ELF-1 (cell line): ENCODE measurements around the gene KLHL14.
"Not testable (repeated sequence)": the region's sequence is repeated elsewhere in the genome, so short reads cannot be mapped to it uniquely, and the experiment has no call there.

Source experiments
- DNase-seq: peaks from one replicate; pipeline ENCODE4 v3.0.0-alpha.2; 2016; ENCODE audit warnings: low read depth, low spot score

Gene KLHL14

DNA sequence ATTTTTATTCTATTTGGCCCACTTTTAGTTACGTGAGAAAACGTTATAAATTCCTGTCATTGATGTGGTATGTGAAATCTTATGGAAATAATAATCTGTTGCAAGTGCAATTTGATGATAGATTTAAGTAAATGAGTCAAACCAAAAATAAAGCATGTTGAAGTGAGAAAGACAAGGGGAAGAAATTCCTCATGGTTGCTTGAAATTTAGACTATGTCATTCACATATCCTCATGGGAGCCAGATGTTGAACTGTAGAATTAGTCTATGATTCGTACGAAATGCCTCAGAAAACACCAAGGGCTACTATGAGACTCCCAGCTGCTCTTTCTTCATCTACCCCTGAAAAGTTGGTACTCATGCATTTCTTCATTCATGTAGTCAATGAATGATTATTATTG lies 55.7 kb downstream of the KLHL14 start:
- DNase-seq = no peak

DNA sequence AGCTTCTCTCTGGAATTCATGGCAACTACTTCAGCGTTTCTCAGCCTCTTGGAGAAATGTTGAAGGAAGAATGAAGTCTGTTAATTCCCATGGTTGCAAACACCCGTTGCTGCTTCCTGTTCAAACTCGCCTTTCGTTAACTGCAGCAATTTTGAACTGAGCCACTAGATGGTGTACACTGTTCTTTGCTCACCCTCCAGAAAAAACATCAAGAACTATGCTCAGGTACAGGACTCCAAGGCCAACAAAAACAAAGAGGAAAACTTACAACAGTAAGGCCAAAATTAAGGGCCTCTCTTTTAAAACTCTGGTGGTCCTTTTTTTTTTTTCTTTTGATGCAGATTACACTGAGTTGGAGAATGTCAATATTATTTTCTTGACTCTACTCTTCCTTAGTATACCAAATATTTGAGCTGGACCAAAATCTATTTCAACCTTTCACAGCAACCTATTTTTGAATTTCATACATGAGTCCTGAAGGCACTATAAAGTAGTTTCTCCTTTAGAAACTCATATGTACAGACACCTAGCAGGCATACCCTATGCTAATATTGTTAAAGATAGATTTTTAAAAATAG lies 58.2 kb downstream of the KLHL14 start:
- DNase-seq = peak; percentile 86

DNA sequence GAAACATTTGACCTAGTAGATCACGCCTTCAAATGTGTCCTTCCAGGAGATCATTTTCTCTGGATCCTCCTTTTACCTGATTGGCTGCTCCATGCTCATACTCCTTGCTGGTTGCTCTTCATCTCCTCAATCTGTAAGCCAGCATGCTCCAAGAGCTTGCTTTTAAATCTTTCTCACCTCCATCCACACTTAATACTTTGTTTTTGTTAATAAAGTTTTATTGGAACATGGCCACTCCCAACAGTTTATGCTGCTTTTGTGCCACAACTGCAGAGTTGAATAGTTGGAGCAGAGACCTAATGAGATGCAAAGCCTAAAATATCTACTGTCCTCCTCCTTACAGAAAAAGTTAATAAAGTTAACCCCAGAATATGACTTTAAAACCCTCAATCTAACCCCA lies 60.0 kb downstream of the KLHL14 start:
- DNase-seq = no peak

DNA sequence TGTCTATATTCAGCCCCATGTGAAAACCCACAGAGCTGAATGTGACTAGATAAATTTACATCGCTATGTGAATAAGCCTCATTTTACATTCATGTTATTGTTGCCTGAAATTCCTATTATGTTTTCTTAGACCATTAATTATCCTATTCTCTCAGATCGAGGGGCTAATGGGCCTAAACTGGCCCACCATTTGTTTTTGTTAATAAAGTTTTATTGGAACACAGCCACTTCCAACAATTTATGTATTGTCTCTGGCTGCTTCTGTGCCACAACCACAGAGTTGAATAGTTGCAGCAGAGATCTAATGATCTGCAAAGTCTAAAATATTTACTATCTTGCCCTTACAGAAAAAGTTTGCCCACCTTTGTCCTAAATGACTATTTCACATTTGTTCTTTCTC lies 61.0 kb downstream of the KLHL14 start:
- DNase-seq = no peak

DNA sequence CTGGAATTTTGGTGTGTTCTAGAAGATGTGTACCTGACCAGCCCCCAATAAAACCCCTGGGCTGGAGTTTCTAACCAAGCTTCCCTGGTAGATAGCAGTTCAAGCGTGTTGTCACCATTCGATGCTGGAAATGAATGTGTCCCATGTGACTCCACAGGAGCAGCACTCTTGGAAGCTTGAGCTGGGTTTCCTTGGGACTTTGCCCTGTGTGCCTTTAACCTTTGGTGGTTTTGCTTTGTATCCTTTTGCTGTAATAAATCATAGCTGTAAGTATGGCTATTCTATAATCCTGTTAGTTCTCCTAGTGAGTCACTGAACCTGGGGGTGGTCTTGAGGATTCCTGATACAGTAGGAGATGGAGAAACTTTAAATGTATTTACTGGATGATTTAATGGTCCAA lies 65.2 kb downstream of the KLHL14 start:
- DNase-seq = no peak

DNA sequence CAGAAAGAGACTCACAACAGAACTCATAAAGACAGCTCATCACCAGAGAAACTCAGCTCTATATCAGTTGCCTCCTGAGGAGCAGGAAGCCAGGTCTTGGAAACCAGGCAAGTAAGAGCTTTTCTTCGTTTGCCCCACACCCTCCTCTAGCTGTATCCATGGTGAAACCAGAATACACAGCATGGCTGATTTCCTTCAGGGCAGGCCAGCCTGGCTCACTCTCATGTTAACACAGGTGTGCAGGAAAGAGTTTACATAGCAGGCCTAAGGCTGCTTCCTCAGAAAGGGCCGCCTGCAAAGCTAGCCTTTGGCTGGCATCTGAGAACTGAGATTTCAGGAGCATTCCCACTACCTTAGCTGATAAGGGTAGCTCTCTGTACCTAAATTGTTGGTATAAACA lies 65.7 kb downstream of the KLHL14 start:
- no peak for DNase-seq

DNA sequence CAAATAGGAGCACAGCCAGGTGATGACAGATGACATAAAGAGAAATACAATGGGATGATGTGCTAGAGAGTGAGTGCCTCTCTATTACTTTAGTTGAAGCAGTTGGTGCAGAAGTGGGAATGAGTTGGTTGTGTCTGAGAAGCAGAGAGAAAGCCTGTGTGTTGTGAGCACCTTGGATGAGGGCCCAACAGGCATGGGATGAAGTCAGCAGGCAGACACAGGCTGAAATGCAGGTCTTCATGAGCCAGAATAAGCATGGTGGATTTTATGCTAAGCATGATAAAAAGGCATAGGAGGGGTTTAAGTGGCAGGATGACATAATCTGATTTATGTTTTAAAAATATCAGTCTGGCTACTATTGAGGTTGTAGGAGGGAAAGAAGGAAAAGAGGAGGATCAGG lies 71.5 kb downstream of the KLHL14 start:
- DNase-seq = no peak

DNA sequence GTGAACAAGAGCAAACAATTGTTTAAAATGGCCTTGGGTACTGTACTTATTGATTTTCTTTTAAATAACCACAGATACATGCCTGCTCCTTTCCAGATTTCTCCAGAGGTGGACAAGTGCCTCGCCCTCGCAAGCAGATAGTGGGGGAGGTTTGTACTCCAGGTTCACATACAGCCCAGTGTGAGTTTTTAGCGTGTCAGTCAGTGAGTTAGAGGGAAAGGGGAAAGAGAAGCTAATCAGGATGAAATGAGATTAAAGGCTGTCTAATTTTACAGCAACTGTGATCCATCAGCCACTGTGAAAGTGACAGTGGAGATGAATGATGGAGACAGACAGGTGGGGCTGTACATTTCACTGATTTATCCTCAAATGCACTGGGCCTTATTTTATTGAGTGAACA lies 74.7 kb downstream of the KLHL14 start:
- DNase-seq = no peak

DNA sequence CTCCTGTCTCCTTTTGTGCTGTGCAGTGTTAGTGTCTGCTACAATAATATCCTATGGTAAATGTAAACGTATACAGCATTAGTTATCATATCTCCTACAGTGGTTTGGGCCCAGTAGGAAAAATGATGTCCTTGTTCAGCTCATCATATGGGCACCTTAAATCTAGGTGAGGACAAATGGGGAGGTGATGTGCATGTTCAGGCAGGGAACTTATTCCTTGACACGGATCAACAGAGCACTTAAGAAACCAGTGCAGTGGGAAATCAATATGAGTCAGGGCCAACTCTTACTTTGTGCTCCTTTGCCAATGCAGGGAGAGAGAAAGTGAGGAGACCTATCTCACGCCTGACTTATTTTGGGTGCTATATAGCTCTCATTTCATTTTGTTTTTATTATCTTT lies 76.4 kb downstream of the KLHL14 start:
- no peak for DNase-seq

DNA sequence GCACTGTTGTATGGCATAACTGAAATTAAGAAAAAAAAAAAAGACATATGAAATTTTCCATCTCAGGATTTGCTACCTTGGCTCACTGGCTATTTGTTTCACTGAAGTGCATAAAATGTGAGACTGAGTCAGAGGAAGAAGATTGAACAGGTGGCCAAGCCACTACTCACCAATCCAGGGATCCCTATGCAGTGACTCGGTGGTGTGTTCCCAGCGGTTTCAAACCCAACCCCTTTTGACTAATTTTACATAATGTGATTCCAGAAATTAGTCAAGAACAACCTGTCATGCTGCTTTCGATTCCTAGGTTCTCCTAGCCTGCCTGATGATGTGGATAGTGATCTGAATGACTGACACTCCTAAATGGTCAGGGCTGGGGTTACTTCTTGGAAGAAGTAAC lies 77.3 kb downstream of the KLHL14 start:
- DNase-seq = no peak

DNA sequence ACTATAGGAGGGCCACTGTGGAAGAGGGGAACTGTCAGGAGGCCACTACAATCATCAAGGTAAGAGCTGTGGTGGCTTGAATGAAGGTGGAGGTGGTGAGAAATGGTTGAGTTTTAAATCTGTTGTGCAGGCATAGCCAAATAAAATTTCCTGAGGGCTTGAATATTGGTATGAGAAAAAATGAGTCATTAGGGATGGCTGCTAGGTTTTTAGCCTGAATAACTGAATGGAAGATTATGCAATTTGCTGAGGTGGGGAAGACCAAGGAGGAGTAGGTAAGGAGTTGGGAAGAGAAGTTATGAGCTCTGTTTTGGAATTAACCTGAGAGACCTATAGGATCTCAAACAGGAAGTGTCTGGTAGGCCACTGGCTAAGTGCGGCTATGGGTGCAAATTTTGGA lies 84.0 kb downstream of the KLHL14 start:
- DNase-seq = no peak

DNA sequence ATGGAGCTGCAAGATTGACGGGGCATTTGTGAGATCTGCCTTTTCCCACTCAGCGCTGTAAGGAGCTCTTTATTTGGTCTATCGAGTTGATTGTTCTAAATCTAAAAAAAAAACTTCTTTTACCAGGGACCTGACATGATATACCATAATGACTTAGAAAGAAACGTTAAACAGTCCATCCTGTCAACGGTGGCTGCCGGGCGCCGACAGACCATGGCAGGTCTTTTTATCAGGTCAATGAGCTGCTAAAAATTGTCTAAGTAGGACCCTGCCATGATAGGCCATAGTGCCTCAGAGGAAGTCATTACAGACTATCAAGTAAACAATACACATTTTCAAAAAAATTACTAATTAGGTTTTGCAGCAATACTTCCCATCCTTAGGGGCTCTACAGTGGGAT lies 87.9 kb downstream of the KLHL14 start:
- no peak for DNase-seq

DNA sequence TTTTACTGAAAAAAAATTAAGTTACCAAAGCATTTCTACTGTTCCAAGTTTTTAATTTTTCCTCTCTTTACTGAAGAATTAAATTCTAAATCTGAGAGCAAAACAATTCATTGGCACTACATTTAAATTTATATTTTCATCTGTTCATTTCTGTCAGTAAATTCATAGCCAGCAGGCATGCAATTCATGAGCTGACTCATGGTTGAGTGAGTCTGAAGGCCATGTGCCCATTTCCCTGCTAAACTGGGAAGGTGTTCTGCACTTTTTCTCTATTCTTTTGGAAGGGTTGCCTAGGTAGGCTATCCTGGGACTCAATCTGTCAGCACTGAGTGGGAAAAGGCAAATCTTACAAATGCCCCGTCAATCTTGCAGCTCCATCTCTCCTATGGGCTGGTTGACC lies 88.7 kb downstream of the KLHL14 start:
- DNase-seq = no peak

DNA sequence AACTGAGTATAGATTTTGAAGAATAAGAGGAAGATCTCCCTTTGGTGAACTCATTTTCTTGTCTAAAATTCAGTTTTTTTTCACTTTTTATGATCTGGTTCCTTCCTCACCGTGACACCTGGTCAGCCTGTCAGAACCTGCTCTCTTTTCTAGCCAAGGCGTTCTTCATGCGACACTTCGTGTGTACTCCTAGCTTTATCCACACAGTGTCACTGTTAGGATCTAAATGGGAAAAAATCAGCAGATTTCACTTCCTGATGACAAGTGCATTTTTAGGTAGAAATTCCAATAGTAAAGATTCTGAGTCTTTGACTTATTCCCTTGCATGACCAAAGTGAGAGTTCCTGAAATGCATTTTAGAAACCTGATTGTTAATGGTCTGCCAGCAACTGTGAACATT lies 89.8 kb downstream of the KLHL14 start:
- no peak for DNase-seq

DNA sequence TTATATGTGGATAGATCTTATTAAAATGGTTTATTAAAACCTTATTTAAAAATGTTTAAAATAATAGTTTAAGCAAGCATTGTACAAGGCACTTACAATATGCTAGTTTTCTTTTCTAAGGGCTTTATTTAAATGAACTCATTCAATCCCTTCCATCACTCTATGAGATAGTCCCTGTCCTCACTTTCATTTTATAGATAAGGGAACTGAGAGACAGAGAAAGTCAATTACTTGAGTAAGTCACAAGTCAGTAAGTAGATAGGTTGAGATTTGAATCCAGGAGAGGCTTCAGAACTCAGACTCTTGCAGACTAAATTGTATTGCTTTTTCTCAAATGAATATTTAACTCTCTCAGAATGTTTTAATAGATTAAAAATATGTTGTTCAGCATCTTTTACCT lies 95.2 kb downstream of the KLHL14 start:
- no peak for DNase-seq

DNA sequence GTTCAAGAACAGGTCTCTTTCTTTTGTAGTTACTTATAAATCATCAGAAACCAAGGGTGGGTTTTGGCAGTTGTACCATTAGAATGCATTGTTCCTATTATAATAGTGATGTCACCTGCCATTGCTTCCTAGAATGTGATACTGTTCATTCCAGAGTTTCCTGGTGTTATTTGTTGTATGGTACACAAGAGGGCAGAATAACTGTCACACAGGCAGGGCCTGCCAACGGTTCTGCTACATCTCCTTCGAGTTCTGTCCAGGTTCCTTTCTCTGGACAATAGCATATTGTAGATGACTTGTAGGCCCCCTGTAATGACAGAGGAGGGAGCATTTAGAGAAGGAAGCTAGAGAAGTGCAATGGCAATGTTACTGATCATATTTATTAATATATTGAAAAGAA lies 98.3 kb downstream of the KLHL14 start:
- DNase-seq = no peak

DNA sequence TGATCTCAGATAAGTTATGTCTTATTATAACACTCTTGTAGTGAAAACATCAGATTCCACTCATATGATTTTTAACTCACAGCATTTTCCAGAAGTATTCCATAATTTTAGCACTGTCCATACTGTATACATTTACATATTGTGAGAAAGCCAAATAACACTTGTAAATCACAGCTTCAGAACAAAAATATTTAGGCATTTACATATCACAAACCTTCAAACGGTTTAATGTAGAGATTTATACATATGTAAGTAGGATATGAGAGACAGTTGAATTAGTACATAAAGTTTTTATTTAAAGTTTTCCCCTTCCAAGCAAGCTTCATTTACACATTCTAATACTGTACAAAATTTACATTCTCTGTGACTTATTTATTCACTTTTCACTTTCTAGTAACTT lies 100.4 kb downstream of the KLHL14 start:
- no peak for DNase-seq

DNA sequence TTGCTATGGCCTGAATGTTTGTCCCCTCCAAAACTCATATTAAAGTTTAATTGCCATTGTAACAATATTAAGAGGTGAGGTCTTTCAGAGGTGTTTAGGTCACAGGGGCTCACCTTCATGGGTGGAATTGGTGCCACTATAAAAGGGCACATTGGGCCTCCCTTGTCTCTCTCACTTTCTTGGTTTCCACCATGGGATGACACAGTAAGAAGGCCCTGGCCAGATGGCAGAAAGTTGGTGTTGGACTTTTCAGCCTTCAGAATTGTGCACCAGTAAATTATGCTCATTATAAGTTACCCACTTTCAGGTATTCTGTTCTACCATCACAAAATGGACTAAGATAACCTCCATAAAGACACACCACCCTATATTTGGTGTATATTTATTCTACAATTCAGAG lies 102.1 kb downstream of the KLHL14 start:
- no peak for DNase-seq

DNA sequence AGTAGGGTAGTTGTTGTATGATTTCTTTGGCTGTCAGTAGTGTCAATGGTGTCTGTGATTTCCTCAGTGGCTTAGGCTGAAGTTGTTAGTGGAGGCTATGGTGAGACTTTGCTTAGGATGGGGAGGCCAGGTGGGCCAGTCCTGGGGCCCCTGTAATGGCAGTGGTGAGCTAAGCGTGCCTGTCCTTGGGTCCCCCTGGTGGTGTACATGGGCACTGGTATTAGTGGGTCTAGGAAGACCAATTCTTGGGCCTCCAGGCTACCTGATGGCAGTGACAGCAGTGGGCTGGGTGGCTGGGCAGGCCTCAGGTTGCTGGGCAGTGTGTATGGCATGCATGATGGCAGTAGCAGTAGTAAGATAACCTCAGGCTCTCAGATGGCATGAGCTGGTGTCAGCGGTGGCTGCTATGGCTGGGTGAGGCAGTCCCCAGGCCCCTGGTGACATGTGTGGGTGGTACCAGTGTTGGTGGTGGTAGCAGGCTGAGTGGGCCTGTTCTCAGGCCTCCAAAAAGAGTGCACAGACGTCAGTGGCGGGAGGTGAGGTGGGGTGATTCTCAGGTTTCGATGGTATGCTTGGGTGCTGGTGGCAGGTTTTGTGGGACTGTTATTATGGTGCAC lies 103.2 kb downstream of the KLHL14 start:
- DNase-seq = peak; percentile 11

DNA sequence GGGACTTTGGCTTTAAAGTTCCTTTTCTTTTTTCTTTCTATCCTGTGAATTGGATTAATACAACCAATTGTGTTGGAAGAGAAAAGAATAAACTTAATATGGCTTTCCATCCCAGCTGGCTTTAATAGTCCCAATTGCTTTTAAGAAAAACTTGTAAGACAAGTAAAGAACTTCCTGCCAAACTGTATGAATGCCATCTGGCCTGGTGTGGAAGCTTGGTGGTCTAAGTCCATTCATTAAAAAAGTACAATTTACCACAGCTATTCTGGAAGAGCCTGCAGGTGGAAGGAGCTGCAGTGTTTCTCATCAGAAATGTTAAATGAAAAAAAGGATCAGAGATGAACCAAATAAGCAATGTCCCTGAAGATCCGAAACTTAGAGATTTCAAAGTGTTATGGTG lies 103.9 kb downstream of the KLHL14 start:
- DNase-seq = no peak

DNA sequence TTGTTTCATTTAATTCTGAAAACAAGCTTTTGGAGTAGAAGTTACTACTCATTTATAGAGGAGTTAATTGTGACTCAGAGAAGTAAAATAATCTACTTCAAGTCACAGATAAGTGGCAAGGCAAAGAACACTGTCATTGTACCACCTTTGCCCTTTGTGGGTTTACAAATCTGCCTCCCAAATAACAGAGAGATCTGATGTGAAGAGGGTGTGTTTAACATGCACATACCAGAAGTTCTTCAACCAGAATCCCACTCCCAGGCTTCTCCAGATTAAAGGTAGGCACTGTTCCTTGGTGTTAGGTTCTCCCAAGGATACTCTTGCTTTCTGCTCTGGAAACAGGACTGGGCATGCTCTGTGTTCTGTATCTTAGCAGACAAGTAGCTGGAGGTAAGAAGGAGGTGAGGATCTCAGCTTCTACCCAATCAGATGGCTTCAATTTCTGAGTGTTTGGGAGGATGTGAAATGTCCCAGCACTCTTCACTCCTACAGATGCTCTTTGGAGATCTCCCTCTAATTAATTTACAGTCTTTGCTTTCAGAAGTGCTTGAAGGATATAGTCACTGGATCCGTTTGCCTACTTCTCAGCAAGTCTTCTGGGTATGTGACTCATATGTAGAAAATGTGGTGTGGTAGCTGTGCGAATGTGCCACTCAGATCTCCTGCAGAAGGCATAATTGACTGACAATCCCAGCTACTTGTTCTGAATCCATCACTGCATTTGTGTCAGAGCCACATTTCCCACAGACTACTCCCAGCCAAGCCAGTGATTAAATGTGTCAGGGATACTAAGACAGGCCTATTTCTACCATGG lies 111.1 kb downstream of the KLHL14 start:
- DNase-seq = no peak

DNA sequence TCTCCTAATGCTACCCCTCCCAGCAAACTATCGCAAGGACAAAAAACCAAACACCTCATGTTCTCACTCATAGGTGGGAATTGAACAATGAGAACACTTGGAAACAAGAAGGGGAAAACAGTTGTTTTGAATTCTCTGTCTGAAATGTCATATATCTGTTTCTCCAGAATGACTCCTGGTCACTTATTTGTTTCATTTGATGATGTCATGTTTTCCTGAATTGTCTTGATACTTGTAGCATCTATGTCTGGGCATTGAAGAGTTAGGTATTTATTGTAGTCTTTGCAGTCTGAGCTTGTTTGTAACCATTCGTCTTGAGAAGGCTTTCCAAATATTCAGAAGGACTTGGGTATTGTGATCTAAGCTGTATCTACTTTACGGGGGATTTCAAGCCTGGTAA lies 118.3 kb downstream of the KLHL14 start:
- DNase-seq = not testable (repeated sequence)

DNA sequence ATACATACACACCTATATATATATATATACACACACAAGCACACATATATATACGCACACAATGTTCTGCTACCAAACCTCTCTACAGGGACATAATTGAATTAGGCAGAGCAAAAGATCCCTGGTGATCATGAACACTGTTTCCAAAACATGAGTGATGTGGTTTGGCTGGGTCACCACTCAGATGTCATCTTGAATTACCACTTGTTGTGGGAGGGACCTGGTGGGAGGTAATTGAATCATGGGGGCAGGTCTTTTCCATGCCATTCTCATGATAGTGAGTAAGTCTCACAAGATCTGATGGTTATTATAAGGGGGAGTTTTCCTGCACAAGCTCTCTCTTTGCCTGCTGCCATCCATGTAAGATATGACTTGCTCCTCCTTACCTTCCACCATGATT lies 135.2 kb downstream of the KLHL14 start:
- DNase-seq = not testable (repeated sequence)
